PC-3 (cell line): ENCODE data around the gene GRIN2C. TPM values are rescaled to one million over a fixed set of nuclear protein-coding genes. Genes with fewer than 3 reads are reported as not detected.

Source experiments
- ATAC-seq: fragments of 200-7000 bp; cut with Tn5 transposase; 2 replicates; pipeline ENCODE4 v1.9.1; 2020; ENCODE audit warnings: mild to moderate bottlenecking, moderate library complexity
- BruUV-seq: library from RNA; stranded (reverse); fragments of 400-500 nt; replicated peaks from 2 replicates; lab custom pipeline; 2021; lab: Mats Ljungman, UMichigan
- CTCF ChIA-PET: fragments of 300-600 bp; sonication (Branson Sonifier 250); formaldehyde crosslinking; loops from one replicate; lab custom pipeline; 2022; ENCODE audit warnings: antibody characterized with exemption; lab: Charles Lee
- POLR2A ChIA-PET: fragments of 300-600 bp; sonication (Branson Sonifier 250); formaldehyde crosslinking; loops from one replicate; lab custom pipeline; 2022; ENCODE audit warnings: antibody characterized with exemption; ENCODE audit not compliant: unreplicated experiment; lab: Charles Lee
- DNase-seq: peaks from one replicate; pipeline ENCODE4 v3.0.0-alpha.2; 2015
- H2AFZ ChIP-seq: fragments of 300-600 bp; sonication (generic); 2 replicates; pipeline ENCODE4 v1.6.0; 2016; ENCODE audit warnings: antibody characterized with exemption, low read length
- H3F3A ChIP-seq: fragments of 300-600 bp; sonication (generic); one replicate; pipeline ENCODE4 v1.6.0; 2017; ENCODE audit warnings: antibody characterized with exemption, low read length, control low read depth, mild to moderate bottlenecking; ENCODE audit not compliant: unreplicated experiment
- H3K27ac ChIP-seq: fragments of 300-600 bp; sonication (generic); 2 replicates; pipeline ENCODE4 v1.5.1; 2016; ENCODE audit warnings: mild to moderate bottlenecking, low read length
- H3K27me3 ChIP-seq: fragments of 300-600 bp; sonication (generic); 2 replicates; pipeline ENCODE4 v1.6.1; 2016; ENCODE audit warnings: low read length, mixed read lengths
- H3K36me3 ChIP-seq: fragments of 300-600 bp; sonication (generic); 2 replicates; pipeline ENCODE4 v1.6.1; 2016; ENCODE audit warnings: low read depth, mixed run types, low read length, mixed read lengths
- H3K4me1 ChIP-seq: fragments of 300-600 bp; sonication (generic); 2 replicates; pipeline ENCODE4 v1.5.1; 2016; ENCODE audit warnings: low read length; ENCODE audit not compliant: insufficient read depth
- H3K4me2 ChIP-seq: fragments of 300-600 bp; sonication (generic); 2 replicates; pipeline ENCODE4 v1.6.0; 2016; ENCODE audit warnings: low read length
- H3K4me3 ChIP-seq: fragments of 300-600 bp; sonication (generic); 2 replicates; pipeline ENCODE4 v1.5.1; 2016; ENCODE audit warnings: mild to moderate bottlenecking, low read length, mixed read lengths
- H3K79me2 ChIP-seq: fragments of 300-600 bp; sonication (generic); 2 replicates; pipeline ENCODE4 v1.6.1; 2017; ENCODE audit warnings: low read length, mixed read lengths
- H3K9ac ChIP-seq: fragments of 300-600 bp; sonication (generic); 2 replicates; pipeline ENCODE4 v1.6.0; 2016; ENCODE audit warnings: mild to moderate bottlenecking, low read length
- H3K9me2 ChIP-seq: fragments of 300-600 bp; sonication (generic); replicated peaks from 2 replicates; pipeline ENCODE4 v1.6.1; 2016; ENCODE audit warnings: mixed run types, low read length, mixed read lengths
- H3K9me3 ChIP-seq: fragments of 300-600 bp; sonication (generic); 2 replicates; pipeline ENCODE4 v1.6.1; 2016; ENCODE audit warnings: low read length, mixed read lengths
- H4K20me1 ChIP-seq: fragments of 300-600 bp; sonication (generic); 2 replicates; pipeline ENCODE4 v1.6.1; 2016; ENCODE audit warnings: low read length, mixed read lengths
- EZH2 ChIP-seq: fragments of 300-600 bp; sonication (generic); IDR thresholded peaks from one replicate; pipeline ENCODE4 v1.6.1; 2017; ENCODE audit warnings: antibody characterized with exemption, mild to moderate bottlenecking, low read length; ENCODE audit not compliant: unreplicated experiment
- EZH2phosphoT487 ChIP-seq: fragments of 300-600 bp; sonication (generic); IDR thresholded peaks from 2 replicates; pipeline ENCODE4 v1.6.1; 2018; ENCODE audit warnings: mild to moderate bottlenecking, antibody characterized with exemption, low read length, borderline replicate concordance
- intact Hi-C: fragments of 100-400 bp; cut with micrococcal nuclease; formaldehyde crosslinking; loops from 2 replicates; pipeline ENCODE4 v1.9.0; 2023
- total RNA-seq: library from RNA; depleted of rRNA; stranded (reverse); fragments of >200 nt; gene quantifications from 2 replicates; pipeline ENCODE4 v1.2.3, GENCODE V29; 2014
- TF ChIP-seq, protein P1 (sequence below): fragments of 300-600 bp; sonication (generic); conservative IDR thresholded peaks from 2 replicates; pipeline ENCODE4 v1.5.1; 2017; ENCODE audit warnings: antibody characterized with exemption, low read depth, mild to moderate bottlenecking, low read length

The GRIN2C gene
- total RNA-seq, 1 experiment from 2014 or later = 0.04 TPM

DNA sequence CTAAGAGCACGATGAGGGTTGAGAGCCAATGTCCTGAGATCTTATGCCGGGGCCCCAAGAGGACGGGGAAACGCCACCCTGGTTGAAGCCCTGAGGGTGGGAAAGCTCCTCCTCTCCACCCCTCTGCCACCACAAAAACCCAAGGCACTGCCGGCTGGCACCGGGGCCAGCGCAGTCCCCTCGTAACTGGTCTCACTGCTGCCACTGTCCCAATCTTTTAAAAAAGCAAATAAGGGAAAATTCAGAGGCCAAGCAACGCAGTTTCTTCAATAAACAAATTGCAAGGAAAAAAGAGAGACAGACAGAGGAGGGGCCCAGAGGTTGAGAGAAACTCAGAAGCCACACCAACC lies 6.7 kb downstream of the GRIN2C start:
- ChIA-PET CTCF (interaction anchor here (1.7 kb wide), 1 partner anchor 10 kb away, joined by 4 read pairs; no protein-coding TSS in a partner anchor), POLR2A (no interaction called here)
- Histone ChIP-seq H3K4me1 (no peaks in the 10 kb centered on the region), H3K9me2 (no peaks in the 10 kb centered on the region), H3K36me3 (no peaks in the 10 kb centered on the region), H3K9ac (no peak overlapping the region), H3K9me3 (no peaks in the 10 kb centered on the region), H3K4me3 (no peak overlapping the region), H3K27ac (no peak overlapping the region), H3F3A (no peaks in the 10 kb centered on the region), H3K27me3 (peaks cover 59% of the 10 kb centered on the region), H4K20me1 (no peaks in the 10 kb centered on the region), H2AFZ (no peak overlapping the region), H3K79me2 (no peaks in the 10 kb centered on the region), H3K4me2 (no peak overlapping the region)
- intact Hi-C loops = no loop called here
- no peak for ATAC-seq
- DNase-seq = no peak
- BruUV-seq = no TSS peak
- TF ChIP-seq EZH2phosphoT487 (no peak), EZH2 (no peak)
- TF ChIP-seq, protein P1, sequence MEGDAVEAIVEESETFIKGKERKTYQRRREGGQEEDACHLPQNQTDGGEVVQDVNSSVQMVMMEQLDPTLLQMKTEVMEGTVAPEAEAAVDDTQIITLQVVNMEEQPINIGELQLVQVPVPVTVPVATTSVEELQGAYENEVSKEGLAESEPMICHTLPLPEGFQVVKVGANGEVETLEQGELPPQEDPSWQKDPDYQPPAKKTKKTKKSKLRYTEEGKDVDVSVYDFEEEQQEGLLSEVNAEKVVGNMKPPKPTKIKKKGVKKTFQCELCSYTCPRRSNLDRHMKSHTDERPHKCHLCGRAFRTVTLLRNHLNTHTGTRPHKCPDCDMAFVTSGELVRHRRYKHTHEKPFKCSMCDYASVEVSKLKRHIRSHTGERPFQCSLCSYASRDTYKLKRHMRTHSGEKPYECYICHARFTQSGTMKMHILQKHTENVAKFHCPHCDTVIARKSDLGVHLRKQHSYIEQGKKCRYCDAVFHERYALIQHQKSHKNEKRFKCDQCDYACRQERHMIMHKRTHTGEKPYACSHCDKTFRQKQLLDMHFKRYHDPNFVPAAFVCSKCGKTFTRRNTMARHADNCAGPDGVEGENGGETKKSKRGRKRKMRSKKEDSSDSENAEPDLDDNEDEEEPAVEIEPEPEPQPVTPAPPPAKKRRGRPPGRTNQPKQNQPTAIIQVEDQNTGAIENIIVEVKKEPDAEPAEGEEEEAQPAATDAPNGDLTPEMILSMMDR = no peak

DNA sequence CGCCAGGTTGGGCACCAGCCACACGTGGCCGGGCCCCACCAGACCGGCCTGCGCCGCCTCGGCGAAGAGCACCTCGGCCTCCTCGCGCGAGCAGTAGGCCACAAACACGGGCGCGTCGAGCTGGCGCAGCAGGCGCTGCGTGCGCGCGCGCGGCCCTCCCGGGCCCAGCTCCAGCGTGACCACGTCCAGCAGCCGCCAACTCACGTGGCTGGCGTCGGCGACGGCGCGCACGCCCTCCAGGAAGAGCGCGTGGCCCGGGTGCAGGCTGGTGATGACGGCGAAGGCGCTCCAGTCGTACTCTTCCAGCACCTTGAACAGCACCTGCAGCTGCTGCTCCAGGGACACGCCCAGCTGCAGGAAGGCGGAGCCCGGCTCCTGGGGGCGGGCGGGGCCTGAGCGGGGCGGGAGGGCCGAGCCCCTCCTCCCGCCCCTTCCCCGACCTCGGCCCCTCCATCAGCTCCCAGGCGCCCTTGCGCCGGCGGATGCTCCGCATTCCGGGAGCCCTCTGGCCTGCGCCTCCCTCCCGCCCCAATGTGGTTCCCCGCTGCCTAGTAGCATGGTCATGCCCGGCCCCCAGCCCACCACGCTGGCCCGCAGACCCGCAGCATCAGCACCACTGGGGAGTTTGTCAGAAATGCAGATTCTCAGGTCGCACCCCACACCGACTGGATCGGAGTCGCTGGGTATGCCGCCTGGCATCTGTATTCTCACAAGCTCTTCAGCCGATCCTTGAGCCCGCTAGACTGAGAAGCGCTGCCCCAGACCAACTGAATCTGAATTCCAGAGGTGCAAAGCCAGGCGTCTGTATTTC lies 7.2 kb downstream of the GRIN2C start:
- H4K20me1 ChIP-seq = no peaks in the 10 kb centered on the region
- no peaks in the 10 kb centered on the region for H3F3A ChIP-seq
- H3K79me2 ChIP-seq = no peaks in the 10 kb centered on the region
- H3K4me1 ChIP-seq = no peaks in the 10 kb centered on the region
- no peak for ATAC-seq
- DNase-seq = no peak
- ChIA-PET CTCF (interaction anchor here (1.7 kb wide), 1 partner anchor 10 kb away, joined by 4 read pairs; no protein-coding TSS in a partner anchor), POLR2A (no interaction called here)
- TF ChIP-seq, protein P1 = no peak
- TF ChIP-seq EZH2phosphoT487 = no peak
- TF ChIP-seq EZH2 = no peak
- BruUV-seq = no TSS peak
- H3K9me2 ChIP-seq = no peaks in the 10 kb centered on the region
- H2AFZ ChIP-seq = no peak overlapping the region
- intact Hi-C loops = no loop called here
- H3K9ac ChIP-seq = no peak overlapping the region
- H3K4me3 ChIP-seq = no peak overlapping the region
- no peak overlapping the region for H3K27ac ChIP-seq
- no peaks in the 10 kb centered on the region for H3K9me3 ChIP-seq
- H3K36me3 ChIP-seq = no peaks in the 10 kb centered on the region
- no peak overlapping the region for H3K4me2 ChIP-seq
- H3K27me3 ChIP-seq = peaks cover 54% of the 10 kb centered on the region
